Esophagus squamous epithelium (tissue), 5 donors: ENCODE measurements around the gene NFIC. TPM values are rescaled to one million over a fixed set of nuclear protein-coding genes. Genes with fewer than 3 reads are reported as not detected.
"Not testable (repeated sequence)": the region's sequence is repeated elsewhere in the genome, so short reads cannot be mapped to it uniquely, and the experiment has no call there.

Source experiments
- DNase-seq: peaks from one replicate; lab custom pipeline; 2025; lab: John Stamatoyannopoulos, UW
- H3K27ac ChIP-seq, 4 donors: fragments of 200-600 bp; sonication (generic); one replicate each; pipeline ENCODE4 v1.5.1; 2016 to 2019; ENCODE audit warnings: mild to moderate bottlenecking in 1 of 4
- H3K27me3 ChIP-seq, 4 donors: fragments of 200-600 bp; sonication (generic); 1 replicate in 3 of 4; 2 replicates in 1 of 4; pipeline versions ENCODE4 v1.5.1 to v1.6.0; 2017 to 2021; ENCODE audit warnings: antibody characterized with exemption in 1 of 4
- H3K36me3 ChIP-seq, 3 donors: fragments of 200-600 bp; sonication (generic); one replicate each; pipeline ENCODE4 v1.5.1; 2016 to 2019
- H3K4me1 ChIP-seq, 3 donors: fragments of 200-600 bp; sonication (generic); one replicate each; pipeline ENCODE4 v1.5.1; 2017 to 2019
- H3K4me3 ChIP-seq, 4 donors: fragments of 200-600 bp; sonication (generic); 1 replicate in 3 of 4; 2 replicates in 1 of 4; pipeline ENCODE4 v1.5.1; 2016 to 2019; ENCODE audit warnings: mild to moderate bottlenecking in 2 of 4, moderate library complexity in 1 of 4
- H3K9me3 ChIP-seq, 3 donors: fragments of 200-600 bp; sonication (generic); one replicate each; pipeline ENCODE4 v1.5.1; 2016 to 2019
- CTCF ChIP-seq, 6 experiments: fragments of 450-650 bp in 4 of 6; fragments of 200-600 bp in 2 of 6; sonication (generic) in 2 of 6; IDR thresholded peaks; one replicate each; pipeline ENCODE4 v1.5.1; 2016 to 2019; ENCODE audit warnings: antibody characterized with exemption in 6 of 6, mild to moderate bottlenecking in 4 of 6, moderate library complexity in 4 of 6
- POLR2A ChIP-seq, 4 donors: fragments of 450-650 bp; IDR thresholded peaks; one replicate each; pipeline ENCODE4 v1.6.1; 2017; ENCODE audit warnings: antibody characterized with exemption in 4 of 4, mild to moderate bottlenecking in 4 of 4, moderate library complexity in 3 of 4
- WGBS, 2 donors: methylation state at CpG; one replicate each; pipeline ENCODE4 v1.1.5; 2018; 5-methylcytosine and 5-hydroxymethylcytosine counted together
- intact Hi-C: fragments of 100-400 bp; cut with DNase I; formaldehyde crosslinking; loops from one replicate; pipeline ENCODE4 v1.15.0; 2022
- total RNA-seq, 4 donors: library from RNA; depleted of rRNA; stranded (reverse); fragments of >200 nt; gene quantifications; one replicate each; pipeline ENCODE4 v1.1.0, GENCODE V29; 2016
- donor health status: DM: yes; HTN: yes; CAD: no.

The NFIC gene
- total RNA-seq, 4 donors from 2014 or later: 40.8 to 80.9 (median 61.0) TPM

GRCh38 chr19:3443840-3444694 lies 77.7 kb downstream of the NFIC start:
- Histone ChIP-seq H3K4me3 (peak overlapping the region in 1 of 4 donors; percentile 10), H3K27ac (peak overlapping the region in 3 of 4 donors; percentile 54 to 67 (median 64)), H3K36me3 (peaks cover 39 to 100% (median 53%) of the 10 kb centered on the region in 3 donors), H3K4me1 (peaks cover 4 to 56% (median 20%) of the 10 kb centered on the region in 3 donors), H3K9me3 (no peaks in the 10 kb centered on the region), H3K27me3 (no peaks in the 10 kb centered on the region)
- no peak for DNase-seq
- no peak for TF ChIP-seq CTCF (IDR thresholded peaks at IDR 0.05)
- no peak for TF ChIP-seq POLR2A (IDR thresholded peaks at IDR 0.05)
- WGBS, 2 donors: 47 to 54% methylated on average over 17 to 27 of the region's 33 CpGs
- intact Hi-C loops: no loop called here

- no peak for DNase-seq
- Histone ChIP-seq H3K4me1 (peaks cover 4 to 56% (median 20%) of the 10 kb centered on the region in 3 donors), H3K27me3 (no peaks in the 10 kb centered on the region), H3K27ac (peak overlapping the region in 2 of 4 donors; percentile 17 to 64), H3K9me3 (no peaks in the 10 kb centered on the region), H3K4me3 (peak overlapping the region in 1 of 4 donors; percentile 10), H3K36me3 (peaks cover 46 to 100% (median 56%) of the 10 kb centered on the region in 3 donors)
- WGBS, 2 donors: 72 to 73% methylated on average over 15 to 24 of the region's 24 CpGs
- TF ChIP-seq CTCF (IDR thresholded peaks at IDR 0.05) (no peak), POLR2A (IDR thresholded peaks at IDR 0.05) (no peak)
- intact Hi-C loops: no loop called here
Observed at GRCh38 chr19:3444695-3445234, 78.4 kb downstream of the NFIC start.

GRCh38 chr19:3446657-3447056 lies 80.3 kb downstream of the NFIC start:
- intact Hi-C loops, H3K9me3 ChIP-seq, H3K4me3 ChIP-seq, DNase-seq, H3K27me3 ChIP-seq, H3K27ac ChIP-seq: not testable (repeated sequence)
- WGBS, 2 donors: 82 to 100% methylated on average over 1 to 3 of the region's 4 CpGs
- peaks cover 0 to 54% (median 26%) of the 10 kb centered on the region in 3 donors for H3K4me1 ChIP-seq
- H3K36me3 ChIP-seq: peaks cover 46 to 100% (median 53%) of the 10 kb centered on the region in 3 donors

GRCh38 chr19:3448616-3449334 lies 82.4 kb downstream of the NFIC start:
- DNase-seq: no peak
- 88 to 97% methylated on average over 6 to 9 of the region's 28 CpGs for WGBS, 2 donors
- Histone ChIP-seq H3K4me3 (no peak overlapping the region), H3K36me3 (peaks cover 60 to 100% (median 61%) of the 10 kb centered on the region in 3 donors), H3K27ac (peak overlapping the region in 2 of 4 donors; percentile 43 to 81), H3K4me1 (peaks cover 0 to 36% (median 25%) of the 10 kb centered on the region in 3 donors), H3K9me3 (no peaks in the 10 kb centered on the region), H3K27me3 (no peaks in the 10 kb centered on the region)
- intact Hi-C loops: no loop called here
- TF ChIP-seq POLR2A (IDR thresholded peaks at IDR 0.05) (no peak), CTCF (IDR thresholded peaks at IDR 0.05) (no peak)

- Histone ChIP-seq H3K27ac (peak overlapping the region; percentile 36 to 91 (median 82)), H3K4me1 (peaks cover 0 to 18% (median 7%) of the 10 kb centered on the region in 3 donors), H3K9me3 (no peaks in the 10 kb centered on the region), H3K36me3 (peaks cover 67 to 100% (median 68%) of the 10 kb centered on the region in 3 donors), H3K4me3 (no peak overlapping the region), H3K27me3 (no peaks in the 10 kb centered on the region)
- 23 to 37% methylated on average over 12 of the region's 12 CpGs for WGBS, 2 donors
- DNase-seq: no peak
- TF ChIP-seq CTCF (IDR thresholded peaks at IDR 0.05) (no peak), POLR2A (IDR thresholded peaks at IDR 0.05) (no peak)
- intact Hi-C loops: no loop called here
Observed at GRCh38 chr19:3450796-3451411, 84.5 kb downstream of the NFIC start.
